HCEC 1CT (cell line): ENCODE results near the gene KIF25.

Experiments
- DNase-seq: peaks from one replicate; pipeline ENCODE4 v3.0.0-alpha.2; 2017

Gene KIF25, protein sequence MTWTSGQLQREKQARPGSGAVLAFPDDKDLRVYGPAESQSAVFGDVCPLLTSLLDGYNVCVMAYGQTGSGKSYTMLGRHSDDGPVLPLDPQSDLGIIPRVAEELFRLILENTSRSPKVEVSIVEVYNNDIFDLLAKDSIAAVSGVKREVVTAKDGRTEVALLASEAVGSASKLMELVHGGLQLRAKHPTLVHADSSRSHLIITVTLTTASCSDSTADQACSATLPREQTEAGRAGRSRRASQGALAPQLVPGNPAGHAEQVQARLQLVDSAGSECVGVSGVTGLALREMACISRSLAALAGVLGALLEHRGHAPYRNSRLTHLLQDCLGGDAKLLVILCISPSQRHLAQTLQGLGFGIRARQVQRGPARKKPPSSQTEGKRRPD

DNA sequence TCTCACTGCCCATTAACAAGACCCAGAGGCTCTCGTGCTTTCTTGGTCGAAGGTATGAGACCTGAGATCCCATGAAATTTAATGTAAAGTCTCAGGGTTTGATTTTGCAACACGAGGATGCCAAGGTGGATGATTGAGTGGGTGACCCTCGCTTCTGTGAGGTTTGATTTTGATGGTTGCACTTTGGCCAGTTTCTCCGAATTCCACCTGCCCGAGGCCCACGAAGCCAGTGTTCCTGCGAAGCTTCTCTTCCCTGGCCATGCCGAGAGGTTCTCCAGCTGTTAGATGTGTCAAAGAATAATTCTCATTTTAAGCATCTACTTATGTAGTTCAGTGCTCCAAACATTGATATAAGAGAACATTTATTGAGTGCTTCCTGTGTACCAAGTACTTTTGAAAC, at the start of gene KIF25:
TSS of gene KIF25 (plus strand) at position 30 of the 400 bp plus-strand sequence. CDS start 31,915 bp downstream, outside the sequence.
- DNase-seq, result no peak

DNA sequence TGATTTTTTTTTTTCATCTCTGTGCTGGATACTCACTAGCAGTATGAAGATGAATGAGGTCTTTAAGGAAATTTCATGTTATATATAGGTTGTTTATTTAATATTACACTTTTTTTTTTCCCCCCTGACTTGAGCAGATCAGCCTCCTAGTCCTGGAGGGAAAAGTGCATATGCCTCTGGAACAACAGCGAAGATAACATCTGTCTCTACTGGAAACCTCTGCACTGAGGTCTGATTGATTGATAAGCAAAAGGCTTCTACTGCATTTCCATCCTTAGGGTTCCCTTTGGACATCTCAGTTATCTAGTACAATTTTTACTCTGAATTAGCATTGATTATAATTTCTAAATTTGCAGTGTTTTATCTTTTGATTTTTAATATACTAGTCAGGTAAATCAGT, 49.8 kb upstream of the KIF25 start:
- DNase-seq, result no peak

DNA sequence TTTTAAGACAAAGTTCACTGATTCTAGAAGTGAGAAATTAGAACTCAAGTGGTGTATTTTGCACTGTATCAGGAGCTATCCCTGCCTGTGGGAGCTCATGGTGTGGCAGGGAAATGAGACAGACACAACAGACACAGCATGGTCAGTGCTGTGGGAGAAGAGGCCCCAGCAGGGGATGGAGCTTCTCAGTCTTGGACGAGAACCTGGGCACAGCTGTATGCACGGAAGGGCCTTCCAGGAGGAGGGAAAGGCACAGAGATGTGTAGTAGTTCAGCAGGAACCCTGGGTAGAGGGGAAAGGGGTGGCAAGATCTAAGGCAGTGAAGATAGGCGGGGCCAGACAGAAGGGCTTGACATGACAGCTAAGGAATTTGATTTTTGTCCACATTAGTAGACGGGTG, 48.8 kb upstream of the KIF25 start:
- DNase-seq, result no peak

DNA sequence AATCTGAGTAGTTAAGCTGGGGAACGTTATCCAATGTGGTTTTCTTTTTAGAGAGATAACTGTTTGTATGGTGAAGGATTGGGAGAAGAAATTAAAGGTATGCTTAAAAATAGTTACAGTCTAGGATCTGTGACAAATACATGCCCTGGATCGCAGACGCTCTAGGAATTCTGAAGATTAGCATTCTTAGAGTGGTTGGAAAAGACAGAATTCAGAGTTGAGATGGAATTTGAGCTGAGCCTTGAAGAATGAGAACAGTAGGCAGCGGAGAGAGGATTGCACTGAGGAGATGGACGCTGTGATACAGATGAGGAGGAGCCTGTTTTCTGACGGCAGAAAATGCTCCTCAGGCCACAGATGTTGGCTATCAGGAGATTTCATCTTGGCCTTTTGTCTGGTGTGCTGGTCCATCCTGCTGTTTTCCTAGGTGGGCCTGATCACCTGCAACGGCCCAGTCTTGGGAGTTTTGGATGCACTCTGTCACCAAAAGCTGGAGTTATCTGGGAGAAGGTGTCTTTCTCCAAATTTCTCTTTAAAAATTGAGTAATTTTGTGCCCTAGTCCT, 48.3 kb upstream of the KIF25 start:
- DNase-seq, result no peak

DNA sequence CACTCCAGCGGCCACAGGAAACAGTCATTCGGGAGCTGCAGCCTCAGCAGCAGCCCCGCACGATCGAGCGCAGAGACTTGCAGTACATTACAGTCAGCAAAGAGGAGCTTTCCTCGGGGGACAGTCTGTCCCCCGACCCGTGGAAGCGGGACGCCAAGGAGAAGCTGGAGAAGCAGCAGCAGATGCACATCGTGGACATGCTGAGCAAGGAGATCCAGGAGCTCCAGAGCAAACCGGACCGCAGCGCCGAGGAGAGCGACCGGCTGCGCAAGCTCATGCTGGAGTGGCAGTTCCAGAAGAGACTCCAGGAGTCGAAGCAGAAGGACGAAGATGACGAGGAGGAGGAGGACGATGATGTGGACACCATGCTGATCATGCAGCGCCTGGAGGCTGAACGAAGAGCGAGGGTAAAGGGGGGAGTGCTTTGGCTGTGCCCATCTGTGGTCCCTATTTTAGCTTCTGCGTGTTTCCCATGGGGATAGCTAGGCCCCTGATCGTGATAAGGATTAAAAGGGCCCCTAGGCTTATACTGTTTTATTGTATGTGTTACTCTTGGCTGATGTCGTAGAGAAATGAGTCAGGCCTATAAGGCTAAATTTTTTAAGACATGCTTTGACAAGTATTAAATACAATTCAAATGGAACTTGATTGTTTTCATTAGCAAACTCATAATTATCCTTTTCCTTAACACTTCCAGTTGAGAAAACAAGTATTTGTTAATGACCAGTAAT, 45.5 kb upstream of the KIF25 start:
- DNase-seq, result no peak

DNA sequence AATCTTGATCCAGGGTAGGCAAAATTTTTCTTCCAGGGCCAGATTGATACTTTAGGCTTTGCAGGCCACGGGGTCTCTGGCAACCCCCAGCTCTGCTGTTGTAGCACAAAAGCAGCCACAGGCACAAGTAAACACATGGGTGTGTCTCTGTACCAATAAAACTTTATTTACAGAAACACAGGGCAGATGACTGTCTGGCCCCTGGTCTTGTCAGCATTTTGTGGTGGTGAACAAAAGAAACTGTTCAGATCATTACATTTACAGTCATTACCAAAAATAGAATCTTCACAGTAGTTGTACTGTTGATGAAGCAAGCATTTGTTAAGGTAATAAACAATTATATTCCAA, 45.0 kb upstream of the KIF25 start:
- DNase-seq, result no peak

DNA sequence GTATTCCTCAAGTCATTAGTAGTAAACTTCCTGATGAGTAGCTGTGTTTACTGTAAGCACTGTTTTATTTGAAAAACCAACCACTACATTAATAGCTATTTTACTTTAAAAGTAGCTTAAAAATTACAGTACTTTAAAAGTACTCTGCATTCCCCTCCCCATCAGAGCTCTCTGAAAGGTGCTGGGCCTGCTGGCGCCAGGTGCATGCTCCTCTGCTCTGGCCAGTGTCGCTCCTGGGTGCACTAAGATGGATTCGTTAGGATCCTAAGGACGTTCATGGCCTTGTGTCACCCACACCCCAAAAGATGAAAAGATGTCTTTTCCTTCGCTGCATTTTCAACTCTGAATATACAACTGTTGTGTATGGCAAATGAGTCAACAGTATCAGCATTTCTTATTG, 43.9 kb upstream of the KIF25 start:
- DNase-seq, result no peak

DNA sequence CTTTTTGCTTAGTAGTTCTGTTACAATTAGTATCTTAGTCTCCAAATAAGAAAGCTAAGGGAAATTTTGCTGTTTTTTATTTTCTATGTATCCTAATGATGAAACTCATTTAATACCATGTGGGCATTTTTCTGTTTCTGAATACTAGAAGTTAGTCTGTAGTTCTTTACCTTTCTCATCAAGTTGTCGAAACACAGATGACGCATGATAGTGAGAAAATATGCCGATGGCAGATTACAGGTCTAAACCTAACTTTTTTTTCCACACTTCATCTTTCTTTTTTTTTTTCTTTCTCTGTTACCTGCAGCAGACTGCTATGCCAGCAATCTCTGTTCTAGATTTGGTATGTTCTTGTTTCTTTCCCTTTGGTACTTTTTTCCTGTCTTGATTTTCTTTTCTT, 43.3 kb upstream of the KIF25 start:
- no peak for DNase-seq

DNA sequence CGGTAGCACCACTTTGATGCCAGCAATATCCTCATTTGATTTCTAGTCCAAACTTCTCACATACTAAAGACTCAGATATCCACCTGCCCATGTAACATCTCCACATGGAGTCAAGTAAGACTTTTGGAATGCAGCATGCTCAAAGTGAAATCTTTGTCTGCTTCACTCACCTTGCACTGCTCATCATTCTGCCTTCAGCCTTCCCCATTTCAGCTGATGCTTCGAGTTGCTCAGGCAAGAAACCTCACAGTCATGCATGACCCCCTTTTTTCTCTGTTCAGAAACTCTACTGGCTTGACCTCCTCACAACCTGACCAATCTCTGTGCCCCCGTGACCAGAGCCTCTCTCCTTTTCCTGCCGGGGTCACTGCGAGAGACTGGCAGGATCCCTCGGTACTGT, 41.0 kb upstream of the KIF25 start:
- no peak for DNase-seq

DNA sequence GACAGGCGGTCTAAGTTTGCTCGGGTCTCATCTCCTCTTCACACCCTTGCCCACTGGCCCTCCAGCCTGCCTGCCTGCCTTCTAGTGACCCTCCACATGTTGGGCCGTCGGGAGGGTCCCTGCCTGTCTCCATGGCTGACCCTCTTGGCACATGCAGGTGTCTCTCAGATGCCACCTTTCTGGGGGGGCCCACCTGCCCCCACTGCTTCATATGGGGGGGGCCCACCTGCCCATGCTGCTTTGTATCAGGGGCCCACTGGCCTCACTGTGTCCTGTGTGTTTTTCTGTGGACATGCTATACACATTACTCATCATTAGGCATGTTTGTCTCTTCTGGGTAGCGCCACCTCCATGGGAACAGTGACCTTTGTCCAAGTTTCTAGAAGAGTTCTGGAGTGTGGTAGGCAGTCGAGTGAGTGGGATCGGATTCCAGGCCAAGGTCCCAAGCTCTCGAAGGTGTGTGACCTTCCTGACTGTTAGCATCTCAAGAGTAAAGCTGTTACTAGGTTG, 40.4 kb upstream of the KIF25 start:
- DNase-seq, result peak; percentile 17

DNA sequence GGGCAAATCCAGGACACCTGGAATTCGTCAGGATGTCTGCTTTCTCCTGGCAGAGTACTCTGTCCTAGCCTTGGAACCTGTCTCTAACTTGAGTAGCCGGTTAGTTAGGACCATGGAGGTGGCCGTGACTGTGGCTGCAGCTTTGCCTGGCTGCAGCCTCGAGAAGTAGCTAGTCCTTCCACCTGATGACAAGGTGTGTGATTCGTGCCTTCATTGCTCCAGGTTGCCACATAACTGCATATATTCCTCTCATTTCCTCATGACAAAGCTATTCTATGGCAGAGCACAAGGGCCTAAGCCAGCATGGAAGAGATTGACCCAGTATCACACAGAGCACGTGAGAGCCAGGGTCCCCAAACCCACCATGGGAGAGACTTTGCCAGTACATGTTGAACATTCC, 39.8 kb upstream of the KIF25 start:
- DNase-seq, result no peak

DNA sequence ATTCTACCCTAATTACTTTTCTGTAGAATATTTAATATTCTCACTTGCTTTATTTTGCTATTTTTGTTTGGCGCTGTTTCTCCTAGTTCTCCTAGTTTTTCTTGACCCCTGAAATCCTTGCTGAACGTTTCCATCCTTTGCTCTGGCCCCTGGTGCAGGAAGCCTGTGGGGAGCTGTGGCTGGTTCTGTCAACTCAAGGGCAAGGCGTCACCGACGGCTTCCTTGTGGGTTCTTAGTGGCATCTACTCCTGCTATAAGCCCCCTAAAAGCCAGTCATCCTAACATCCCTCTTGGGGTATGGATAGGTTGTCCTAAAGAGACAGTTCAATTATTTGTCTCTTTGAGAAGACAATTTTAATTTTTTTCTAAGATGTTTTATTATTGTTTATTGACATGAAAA, 36.9 kb upstream of the KIF25 start:
- DNase-seq, result no peak

DNA sequence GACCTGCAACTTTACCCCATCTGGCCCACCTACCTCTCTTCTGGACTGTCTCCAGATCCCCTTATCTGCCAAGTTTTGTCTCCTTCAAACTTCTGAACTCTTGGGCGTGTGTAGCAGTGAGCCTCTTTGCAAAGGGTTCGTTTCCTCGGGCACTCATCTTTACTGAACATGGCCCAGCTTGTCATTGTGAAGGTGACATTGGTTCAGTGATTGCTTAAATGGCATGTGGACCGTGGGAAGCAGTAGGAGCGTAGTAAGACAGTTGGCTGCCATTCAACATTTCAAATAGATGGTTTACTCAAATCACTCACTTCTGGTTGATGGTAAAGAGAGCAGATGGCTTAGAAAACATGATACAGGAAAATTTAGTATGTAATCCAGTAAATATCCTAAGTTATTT, 34.8 kb upstream of the KIF25 start:
- DNase-seq, result no peak

DNA sequence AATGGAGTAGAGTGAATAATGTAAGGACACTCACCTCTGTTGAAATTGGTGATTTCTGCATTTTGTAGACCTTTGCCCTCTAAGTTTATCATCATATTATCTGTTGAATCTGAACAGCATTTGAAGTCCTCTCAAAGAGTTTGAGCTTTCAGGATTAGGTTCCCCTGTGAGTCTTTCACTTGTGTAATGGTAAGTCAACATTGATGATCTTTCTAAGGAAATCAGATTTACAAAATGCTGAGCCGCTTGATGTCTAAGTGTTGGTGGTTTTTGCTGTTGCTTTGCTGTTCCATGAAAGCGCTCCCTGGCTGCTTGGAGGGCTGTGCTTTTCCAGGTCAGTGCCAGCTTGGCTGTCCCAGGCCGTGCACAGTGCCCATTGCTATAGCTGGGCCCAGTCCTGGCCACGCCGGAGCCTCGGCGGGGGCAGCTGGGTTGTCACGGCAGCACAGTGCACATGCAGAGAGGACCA, 33.8 kb upstream of the KIF25 start:
- DNase-seq, result no peak

DNA sequence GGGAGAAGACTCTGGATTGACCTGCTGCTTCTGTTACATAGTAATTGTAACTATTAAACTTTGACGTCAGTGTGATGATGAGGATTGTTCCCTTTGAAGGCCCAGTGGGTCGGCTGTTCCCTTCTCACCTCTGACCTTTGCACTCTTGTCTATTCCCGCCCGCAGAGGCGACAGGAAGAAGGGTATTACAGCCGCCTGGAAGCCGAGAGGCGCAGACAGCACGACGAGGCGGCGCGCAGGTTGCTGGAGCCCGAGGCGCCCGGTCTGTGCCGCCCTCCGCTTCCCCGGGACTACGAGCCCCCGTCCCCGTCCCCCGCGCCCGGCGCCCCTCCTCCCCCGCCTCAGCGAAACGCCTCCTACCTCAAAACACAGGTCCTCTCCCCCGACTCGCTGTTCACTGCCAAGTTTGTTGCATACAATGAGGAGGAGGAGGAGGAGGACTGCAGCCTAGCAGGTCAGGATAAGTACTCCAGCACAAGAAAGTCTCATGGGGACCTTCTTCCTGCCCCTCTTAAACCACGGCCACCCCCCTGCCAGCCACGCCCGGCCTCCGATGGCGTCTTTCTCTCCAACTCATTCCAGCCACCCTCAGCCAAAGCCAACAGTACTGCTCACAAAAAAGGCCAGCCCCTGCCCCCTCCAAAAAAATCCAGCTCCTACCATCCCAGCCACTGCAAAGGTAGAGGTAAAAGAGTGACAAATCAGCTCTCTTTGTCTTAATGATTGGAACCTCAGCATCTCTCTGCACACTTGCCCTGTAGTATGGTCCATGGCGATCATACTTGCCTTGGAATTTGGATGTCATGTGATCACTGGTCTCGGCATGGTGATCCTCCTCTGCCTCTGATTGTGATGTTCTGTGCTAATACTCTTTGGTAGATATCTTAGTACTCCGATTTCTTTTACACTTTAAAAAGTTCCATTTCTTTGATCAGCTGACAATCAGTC, 31.6 kb upstream of the KIF25 start:
- DNase-seq, result no peak

DNA sequence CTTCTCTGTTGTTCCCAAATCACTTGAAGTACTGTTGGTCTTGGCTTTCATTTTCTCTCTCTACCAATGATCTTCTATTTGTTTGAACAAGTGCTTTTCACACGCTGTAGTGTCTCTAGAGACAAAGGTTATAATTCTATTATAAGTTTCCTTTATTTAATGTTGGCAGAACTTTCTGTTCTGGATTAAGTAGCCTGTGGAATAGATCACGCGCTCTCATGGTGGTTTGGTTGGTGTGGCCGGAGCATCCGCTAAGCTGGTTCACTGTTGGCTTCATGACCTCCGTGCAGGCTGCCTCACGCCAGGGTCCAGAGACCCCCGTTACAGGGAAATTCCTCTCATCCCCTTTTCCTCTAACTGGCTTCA, 30.9 kb upstream of the KIF25 start:
- no peak for DNase-seq

DNA sequence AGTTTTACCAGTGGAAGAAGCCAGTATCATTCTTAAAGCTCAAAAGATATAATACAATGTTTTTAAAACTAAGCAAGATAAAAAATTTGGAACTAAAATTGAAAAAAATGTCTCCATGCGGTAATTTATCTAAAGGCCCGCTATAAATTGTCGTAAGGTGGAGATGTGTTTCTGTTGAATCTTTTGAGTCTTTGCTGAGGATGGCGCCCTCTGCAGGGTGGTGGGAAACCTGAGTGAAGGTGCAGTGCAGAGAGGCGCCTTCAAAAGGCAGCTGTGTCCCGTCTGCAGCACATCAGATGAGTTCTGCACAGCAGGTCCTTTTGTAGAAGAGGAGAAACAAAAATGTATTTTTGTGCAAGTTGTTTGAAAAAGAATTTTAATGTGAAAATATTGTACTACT, 29.4 kb upstream of the KIF25 start:
- DNase-seq, result no peak

DNA sequence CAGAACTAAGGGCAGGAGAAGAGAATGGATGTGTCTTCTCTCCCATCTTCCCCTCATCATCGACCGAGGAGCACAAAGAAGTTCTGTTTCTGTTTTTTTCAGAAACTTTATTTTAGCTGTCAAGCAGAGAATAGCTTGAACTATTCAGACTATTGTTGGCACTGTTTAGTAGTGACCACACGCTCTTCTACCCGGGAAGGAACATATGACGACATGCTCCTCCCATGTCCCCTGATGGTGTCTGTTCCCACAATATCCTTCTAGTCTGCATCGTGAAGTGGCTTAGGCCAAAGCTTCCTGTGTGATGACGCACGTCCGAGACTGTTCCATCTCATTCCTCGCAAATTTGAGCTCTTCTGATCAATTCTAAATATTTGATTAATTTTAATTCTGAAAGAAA, 27.2 kb upstream of the KIF25 start:
- DNase-seq, result no peak

DNA sequence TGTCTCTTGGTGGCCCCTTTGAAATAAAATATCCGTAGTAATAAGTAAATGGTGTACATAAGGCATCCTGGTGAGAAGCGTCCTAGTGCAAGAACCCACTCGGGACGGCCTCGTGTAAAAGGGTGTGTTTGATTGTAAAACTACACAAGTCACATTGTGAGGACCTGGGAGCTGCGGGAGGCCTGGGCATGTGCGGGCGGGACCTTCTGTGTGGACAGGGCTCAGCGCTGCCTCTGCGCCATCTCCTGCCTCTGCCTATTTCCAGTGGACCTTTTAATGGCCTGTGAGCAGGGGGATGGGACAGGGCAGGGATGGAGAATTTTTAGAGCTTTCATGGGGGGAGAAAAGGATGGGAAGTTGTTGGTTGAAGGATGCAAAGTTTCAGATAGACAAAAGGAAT, 25.3 kb upstream of the KIF25 start:
- DNase-seq, result no peak

DNA sequence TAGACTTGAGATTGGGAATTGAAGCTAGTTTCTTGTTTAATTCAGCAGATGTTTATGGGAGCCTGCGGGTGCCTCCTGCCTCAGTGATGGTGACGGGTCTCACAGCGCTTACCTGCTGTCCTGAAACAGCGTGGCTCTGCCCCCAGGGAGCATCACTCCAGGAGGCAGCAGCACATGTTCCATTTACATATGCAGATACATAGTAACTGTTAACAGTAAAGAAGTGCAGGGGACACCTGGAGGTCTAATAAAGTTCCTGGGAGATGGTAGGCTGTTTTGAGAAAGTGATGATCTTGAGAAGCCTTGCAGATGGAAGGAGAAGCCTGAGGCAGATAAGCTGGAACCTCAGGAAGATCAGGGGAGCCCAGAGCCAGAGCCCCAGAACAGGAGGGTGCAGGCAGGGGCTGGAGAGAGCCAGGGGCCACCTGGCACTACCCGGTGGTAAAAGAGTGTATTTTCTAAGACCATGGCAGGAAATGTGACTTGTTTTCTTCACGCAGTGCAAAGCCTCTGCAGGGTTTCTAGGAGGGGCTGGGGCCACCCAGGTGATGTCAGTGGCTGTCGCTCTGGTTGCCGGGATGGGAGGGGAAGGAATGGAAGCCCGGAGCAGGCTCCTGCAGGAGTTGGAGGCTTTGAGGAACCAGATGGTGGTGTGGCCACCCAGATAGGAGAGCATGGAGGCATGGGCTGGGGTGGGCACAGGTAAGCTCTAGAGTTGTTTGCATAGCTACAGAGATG, 24.2 kb upstream of the KIF25 start:
- DNase-seq, result no peak

DNA sequence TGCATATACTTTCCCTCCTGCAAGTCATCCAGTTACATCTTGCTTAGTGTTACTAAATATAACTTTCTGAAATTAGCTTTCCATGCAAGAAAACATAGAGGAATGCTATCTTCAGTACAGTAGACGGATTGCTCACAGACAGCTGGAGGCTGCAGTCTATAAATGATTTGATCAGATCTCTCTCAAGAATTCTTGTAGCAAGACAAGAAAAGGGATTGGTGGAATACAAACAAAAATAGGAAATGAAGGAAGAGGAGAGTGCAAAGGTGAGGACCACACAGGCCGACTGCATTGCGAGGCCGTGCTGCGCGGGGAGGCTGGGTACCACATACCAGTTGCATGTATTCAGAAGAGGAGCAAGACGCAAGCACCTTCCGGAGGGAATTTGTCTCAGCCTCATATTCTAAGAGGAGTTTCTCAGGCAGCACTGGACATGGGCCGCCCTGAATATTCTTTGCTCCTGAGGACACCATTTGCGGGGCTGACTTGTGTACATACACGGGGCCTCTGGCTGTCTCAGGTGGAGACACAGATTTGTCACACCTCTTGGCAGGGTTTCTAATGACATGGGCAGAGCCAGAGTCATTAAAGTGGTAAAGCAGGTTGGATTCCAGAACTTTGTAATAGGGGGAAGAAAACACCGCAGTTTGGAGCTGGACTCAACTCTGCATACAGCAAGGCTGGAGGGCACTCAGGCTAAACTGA, 22.7 kb upstream of the KIF25 start:
- no peak for DNase-seq

DNA sequence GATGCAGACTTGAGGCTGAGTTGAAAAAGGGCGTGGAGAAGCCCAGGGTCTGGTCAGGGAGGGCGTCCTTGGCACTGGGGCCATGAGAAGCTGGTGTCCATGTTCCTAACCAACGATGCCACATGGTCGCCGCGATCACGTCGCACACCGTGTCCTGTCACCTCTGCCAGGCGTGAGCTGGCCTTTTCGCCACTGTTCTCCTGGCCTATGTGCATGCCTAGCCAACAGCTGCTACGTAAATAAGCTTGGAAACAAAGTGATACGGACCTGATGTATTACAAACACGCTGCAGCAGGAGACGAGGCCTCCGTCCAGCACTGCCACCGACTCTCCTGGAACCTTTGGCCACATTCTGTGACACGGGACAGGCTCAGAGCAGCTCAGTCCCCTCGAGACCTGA, 22.0 kb upstream of the KIF25 start:
- no peak for DNase-seq
